ENCODE measurements around the gene TNNT3.

DNA sequence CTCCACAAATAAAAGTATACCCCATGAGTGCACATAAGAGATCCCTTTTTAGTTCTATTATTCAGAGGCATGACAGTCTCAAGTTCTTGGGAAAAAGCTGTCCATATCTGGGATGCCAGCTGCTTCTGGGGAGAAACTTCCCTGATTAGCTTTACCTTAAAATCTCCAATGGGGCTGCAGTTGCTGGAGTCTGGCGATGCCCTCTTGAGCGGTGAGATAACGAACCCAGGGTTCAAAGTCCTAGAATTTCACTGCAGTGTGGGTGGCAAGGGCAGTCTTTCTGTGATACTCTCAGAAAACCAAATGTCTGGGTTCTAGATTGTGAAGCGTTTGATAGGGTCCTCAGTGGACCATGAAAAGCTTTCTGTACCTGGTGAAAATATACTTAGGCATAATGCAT is 20.4 kb upstream of the TNNT3 start:
- no peak for TF ChIP-seq CTCF (conservative IDR thresholded peaks at IDR 0.05; ENCODE audit: low read depth, low read length)
- TF ChIP-seq EZH2phosphoT487 (IDR thresholded peaks at IDR 0.05; ENCODE audit: borderline replicate concordance, low read length): no peak
